Parathyroid adenoma (tissue), 2 donors: Measurements from ENCODE around the gene BNC1.
A peak's percentile ranks its signal among the peaks of the same experiment; 100 is the strongest.

ENCODE experiments used
- H2AFZ ChIP-seq: fragments of 300-600 bp; sonication (generic); one replicate; pipeline ENCODE4 v1.7.0; 2017; ENCODE audit warnings: antibody characterized with exemption, mild to moderate bottlenecking
- H3K27ac ChIP-seq: fragments of 300-600 bp; sonication (generic); one replicate; pipeline ENCODE4 v1.7.0; 2017
- H3K27me3 ChIP-seq: fragments of 300-600 bp; sonication (generic); one replicate; pipeline ENCODE4 v1.7.0; 2017; ENCODE audit warnings: low read length; ENCODE audit not compliant: control insufficient read depth, insufficient read depth
- H3K36me3 ChIP-seq: fragments of 300-600 bp; sonication (generic); one replicate; pipeline ENCODE4 v1.7.0; 2017; ENCODE audit warnings: low read length; ENCODE audit not compliant: control insufficient read depth, insufficient read depth
- H3K4me1 ChIP-seq: fragments of 300-600 bp; sonication (generic); one replicate; pipeline ENCODE4 v1.7.0; 2017; ENCODE audit warnings: control low read depth
- H3K4me2 ChIP-seq: fragments of 300-600 bp; sonication (generic); one replicate; pipeline ENCODE4 v1.7.0; 2017; ENCODE audit warnings: low read length
- H3K4me3 ChIP-seq: fragments of 300-600 bp; sonication (generic); one replicate; pipeline ENCODE4 v1.7.0; 2017; ENCODE audit warnings: low read depth, low read length
- H3K79me2 ChIP-seq: fragments of 300-600 bp; sonication (generic); one replicate; pipeline ENCODE4 v1.7.0; 2017; ENCODE audit warnings: control low read depth
- H3K9ac ChIP-seq: fragments of 300-600 bp; sonication (generic); one replicate; pipeline ENCODE4 v1.7.0; 2017; ENCODE audit warnings: mild to moderate bottlenecking
- H3K9me3 ChIP-seq: fragments of 300-600 bp; sonication (generic); one replicate; pipeline ENCODE4 v1.7.0; 2017; ENCODE audit warnings: low read length; ENCODE audit not compliant: control insufficient read depth
- CTCF ChIP-seq: fragments of 300-600 bp; sonication (generic); IDR thresholded peaks from one replicate; pipeline ENCODE4 v1.7.0; 2017; ENCODE audit warnings: antibody characterized with exemption, mild to moderate bottlenecking
- donor health status: primary hyperparathyroidism.

BNC1 gene

GRCh38 chr15:83285284-83285978 is 967 bp upstream of the BNC1 start:
- H3K79me2 ChIP-seq, result no peaks in the 10 kb centered on the region
- H3K9ac ChIP-seq, result no peak overlapping the region
- TF ChIP-seq CTCF, result no peak
- no peaks in the 10 kb centered on the region for H3K27me3 ChIP-seq
- no peak overlapping the region for H3K27ac ChIP-seq
- no peaks in the 10 kb centered on the region for H3K36me3 ChIP-seq
- H3K4me3 ChIP-seq, result no peak overlapping the region
- no peaks in the 10 kb centered on the region for H3K9me3 ChIP-seq
- H3K4me1 ChIP-seq, result no peaks in the 10 kb centered on the region
- H3K4me2 ChIP-seq, result no peak overlapping the region
- H2AFZ ChIP-seq, result no peak overlapping the region

GRCh38 chr15:83283813-83284558 is 478 bp downstream of the BNC1 start:
- H3K9ac ChIP-seq, result no peak overlapping the region
- H3K4me3 ChIP-seq, result peak overlapping the region; percentile 41
- no peaks in the 10 kb centered on the region for H3K36me3 ChIP-seq
- H2AFZ ChIP-seq, result peak overlapping the region; percentile 60
- peak overlapping the region; percentile 58 for H3K4me2 ChIP-seq
- H3K9me3 ChIP-seq, result no peaks in the 10 kb centered on the region
- no peak overlapping the region for H3K27ac ChIP-seq
- no peaks in the 10 kb centered on the region for H3K4me1 ChIP-seq
- H3K79me2 ChIP-seq, result no peaks in the 10 kb centered on the region
- no peaks in the 10 kb centered on the region for H3K27me3 ChIP-seq
- TF ChIP-seq CTCF, result no peak

GRCh38 chr15:83283138-83283812 is 1.2 kb downstream of the BNC1 start:
- H3K4me1 ChIP-seq, result no peaks in the 10 kb centered on the region

GRCh38 chr15:83282776-83283137 is 1.7 kb downstream of the BNC1 start:
- Histone ChIP-seq H3K4me1 (no peaks in the 10 kb centered on the region), H3K27ac (no peak overlapping the region), H3K27me3 (no peaks in the 10 kb centered on the region), H3K79me2 (no peaks in the 10 kb centered on the region), H3K9me3 (no peaks in the 10 kb centered on the region), H3K9ac (no peak overlapping the region), H3K4me2 (peak overlapping the region; percentile 58), H3K4me3 (peak overlapping the region; percentile 41), H2AFZ (no peak overlapping the region), H3K36me3 (no peaks in the 10 kb centered on the region)
- TF ChIP-seq CTCF, result no peak

More at GRCh38 chr15:83283138-83283812, 1.2 kb downstream of the BNC1 start:
- H3K79me2 ChIP-seq, result no peaks in the 10 kb centered on the region
- no peak for TF ChIP-seq CTCF
- H3K4me2 ChIP-seq, result peak overlapping the region; percentile 58
- no peaks in the 10 kb centered on the region for H3K27me3 ChIP-seq
- no peak overlapping the region for H3K27ac ChIP-seq
- peak overlapping the region; percentile 41 for H3K4me3 ChIP-seq
- H3K9me3 ChIP-seq, result no peaks in the 10 kb centered on the region
- no peak overlapping the region for H3K9ac ChIP-seq
- no peaks in the 10 kb centered on the region for H3K36me3 ChIP-seq
- H2AFZ ChIP-seq, result peak overlapping the region; percentile 60
